Measurements from ENCODE around the gene SPEG. TPM values are rescaled to one million over a fixed set of nuclear protein-coding genes. Genes with fewer than 3 reads are reported as not detected.

Gene SPEG
- total RNA-seq, 3 donors from 2014 or later = 0.32 to 36.6 (median 21.0) TPM

DNA sequence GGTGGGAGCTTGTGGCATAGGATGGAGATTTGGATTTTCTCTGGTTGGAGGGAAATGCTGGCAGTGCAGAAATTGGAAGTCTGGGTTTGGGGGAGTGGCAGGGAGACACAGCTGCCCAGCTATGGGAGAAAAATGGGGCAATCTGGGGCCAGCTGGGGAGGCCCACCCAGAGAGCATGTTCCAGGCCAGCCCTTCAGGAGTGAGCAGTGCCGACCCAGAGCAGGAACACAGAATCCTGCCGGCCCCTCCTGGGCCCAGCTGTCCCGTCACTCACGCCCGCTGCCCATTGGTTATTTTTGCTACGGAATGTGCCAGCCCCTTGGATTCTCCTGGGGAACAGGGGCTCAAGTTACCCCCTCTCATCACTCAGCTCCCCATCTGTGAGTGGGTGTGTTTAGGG, 4.9 kb downstream of the SPEG start:
- TF ChIP-seq CTCF (IDR thresholded peaks at IDR 0.05) = no peak
- no peak for TF ChIP-seq POLR2A (IDR thresholded peaks at IDR 0.05)
- no peak for TF ChIP-seq POLR2AphosphoS5 (IDR thresholded peaks at IDR 0.05)
- DNase-seq (ENCODE audit: low spot score in 2 of 2) = no peak
- intact Hi-C loops (cut with DNase I; ENCODE audit: low total_unique reads) = no loop called here
- H3K4me3 ChIP-seq = no peak overlapping the region
- peaks cover 0 to 15% of the 10 kb centered on the region in 2 donors for H3K27me3 ChIP-seq
- no peaks in the 10 kb centered on the region for H3K4me1 ChIP-seq
- H3K27ac ChIP-seq = no peak overlapping the region
- H3K36me3 ChIP-seq = no peaks in the 10 kb centered on the region
- no peaks in the 10 kb centered on the region for H3K9me3 ChIP-seq

- H3K27ac ChIP-seq = peak overlapping the region; percentile 79 to 86
- intact Hi-C loops (cut with DNase I; ENCODE audit: low total_unique reads) = no loop called here
- H3K4me1 ChIP-seq = no peaks in the 10 kb centered on the region
These were observed 6.0 kb downstream of the SPEG start for GRCh38 chr2:219440388-219441256.

GRCh38 chr2:219441451-219442255, 7.0 kb downstream of the SPEG start:
- DNase-seq (ENCODE audit: low spot score in 2 of 2) = peak in 1 of 2 donors; percentile 42
- Histone ChIP-seq H3K4me1 (no peaks in the 10 kb centered on the region), H3K36me3 (no peaks in the 10 kb centered on the region), H3K9me3 (no peaks in the 10 kb centered on the region), H3K27ac (peak overlapping the region; percentile 79 to 86), H3K4me3 (peak overlapping the region; percentile 41 to 89 (median 70)), H3K27me3 (no peaks in the 10 kb centered on the region)
- TF ChIP-seq POLR2A (IDR thresholded peaks at IDR 0.05) (no peak), POLR2AphosphoS5 (IDR thresholded peaks at IDR 0.05) (no peak), CTCF (IDR thresholded peaks at IDR 0.05) (no peak)
- intact Hi-C loops (cut with DNase I; ENCODE audit: low total_unique reads) = no loop called here

More at GRCh38 chr2:219440388-219441256, 6.0 kb downstream of the SPEG start:
- Histone ChIP-seq H3K4me3 (peak overlapping the region in 1 of 3 donors; percentile 89), H3K36me3 (no peaks in the 10 kb centered on the region), H3K27me3 (peaks cover 0 to 4% of the 10 kb centered on the region in 2 donors), H3K9me3 (no peaks in the 10 kb centered on the region)
- TF ChIP-seq CTCF (IDR thresholded peaks at IDR 0.05) = no peak
- no peak for TF ChIP-seq POLR2AphosphoS5 (IDR thresholded peaks at IDR 0.05)
- no peak for TF ChIP-seq POLR2A (IDR thresholded peaks at IDR 0.05)
- no peak for DNase-seq (ENCODE audit: low spot score in 2 of 2)

DNA sequence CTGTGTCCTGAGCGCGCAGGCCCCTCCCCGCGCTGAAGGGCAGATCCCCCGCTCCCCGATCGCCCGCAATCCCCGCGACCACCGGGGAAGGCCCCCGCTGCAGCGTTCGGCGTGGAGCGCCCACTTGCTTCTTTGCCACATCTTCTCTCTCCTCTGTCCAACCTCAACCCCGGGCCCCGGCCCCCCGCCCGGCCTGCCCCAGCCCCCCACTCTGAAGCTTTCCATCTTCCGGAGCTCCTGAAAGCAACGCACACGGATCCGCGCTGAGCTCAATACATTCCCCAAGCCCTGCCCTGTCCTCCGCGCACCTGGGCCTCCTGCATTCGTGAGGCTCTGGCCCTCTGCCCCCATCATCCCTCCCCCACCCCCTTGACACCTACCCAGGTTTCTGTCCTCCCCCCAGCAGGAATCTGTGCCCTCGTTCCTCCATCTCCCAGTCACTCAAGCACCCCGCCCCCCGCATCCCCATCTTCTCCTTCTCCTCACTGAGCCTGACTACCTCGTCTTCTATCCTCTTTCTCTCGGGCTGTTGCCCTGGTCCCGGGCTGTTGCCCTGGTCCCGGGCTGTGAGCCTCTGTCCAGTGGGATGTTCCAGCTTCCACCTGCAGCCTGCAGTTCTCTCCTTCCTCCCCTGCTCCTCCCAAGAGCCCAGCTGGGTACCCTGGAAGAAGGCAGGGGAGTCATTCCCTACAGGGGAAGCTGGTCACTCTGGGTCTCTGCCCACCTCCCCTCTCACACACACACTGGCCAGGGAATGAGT, 7.8 kb downstream of the SPEG start:
- Histone ChIP-seq H3K9me3 (no peaks in the 10 kb centered on the region), H3K27ac (peak overlapping the region; percentile 79 to 86), H3K36me3 (no peaks in the 10 kb centered on the region), H3K4me1 (no peaks in the 10 kb centered on the region), H3K27me3 (no peaks in the 10 kb centered on the region), H3K4me3 (peak overlapping the region; percentile 41 to 89 (median 70))
- no peak for DNase-seq (ENCODE audit: low spot score in 2 of 2)
- TF ChIP-seq POLR2A (IDR thresholded peaks at IDR 0.05) = no peak
- intact Hi-C loops (cut with DNase I; ENCODE audit: low total_unique reads) = no loop called here

- Histone ChIP-seq H3K9me3 (no peaks in the 10 kb centered on the region), H3K27me3 (no peaks in the 10 kb centered on the region), H3K36me3 (no peaks in the 10 kb centered on the region), H3K27ac (peak overlapping the region; percentile 79 to 86), H3K4me1 (no peaks in the 10 kb centered on the region), H3K4me3 (peak overlapping the region in 2 of 3 donors; percentile 70 to 89)
- intact Hi-C loops (cut with DNase I; ENCODE audit: low total_unique reads) = no loop called here
- DNase-seq (ENCODE audit: low spot score in 2 of 2) = no peak
- TF ChIP-seq CTCF (IDR thresholded peaks at IDR 0.05) (no peak), POLR2A (IDR thresholded peaks at IDR 0.05) (no peak), POLR2AphosphoS5 (IDR thresholded peaks at IDR 0.05) (no peak)
These were observed 8.5 kb downstream of the SPEG start for GRCh38 chr2:219443016-219443696.
